HG02678 (cell line): Measurements from ENCODE around the gene NR6A1.

Experiments used
- ATAC-seq: cut with Tn5 transposase; IDR thresholded peaks from one replicate; pipeline ENCODE4 v1.9.1; 2021; ENCODE audit warnings: mild to moderate bottlenecking, moderate library complexity; ENCODE audit not compliant: unreplicated experiment

The NR6A1 gene

GRCh38 chr9:124477648-124478285, 293.3 kb downstream of the NR6A1 start:
- ATAC-seq = no peak

- ATAC-seq = no peak
Measured at GRCh38 chr9:124477211-124477647, 293.9 kb downstream of the NR6A1 start.

- ATAC-seq = no peak
Measured at GRCh38 chr9:124475868-124476690, 295.0 kb downstream of the NR6A1 start.

GRCh38 chr9:124475158-124475867, 295.8 kb downstream of the NR6A1 start:
- no peak for ATAC-seq

GRCh38 chr9:124474151-124474550, 297.0 kb downstream of the NR6A1 start:
- ATAC-seq = no peak

- no peak for ATAC-seq
Measured at GRCh38 chr9:124473310-124473709, 297.8 kb downstream of the NR6A1 start.

GRCh38 chr9:124472770-124473169, 298.3 kb downstream of the NR6A1 start:
- no peak for ATAC-seq

- no peak for ATAC-seq
Measured at GRCh38 chr9:124471761-124472160, 299.4 kb downstream of the NR6A1 start.

GRCh38 chr9:124470726-124471125, 300.4 kb downstream of the NR6A1 start:
- ATAC-seq = no peak

- ATAC-seq = no peak
Measured at GRCh38 chr9:124470306-124470705, 300.8 kb downstream of the NR6A1 start.

- no peak for ATAC-seq
Measured at GRCh38 chr9:124469011-124469832, 301.9 kb downstream of the NR6A1 start.

GRCh38 chr9:124468061-124468740, 302.9 kb downstream of the NR6A1 start:
- ATAC-seq = no peak

GRCh38 chr9:124467410-124468060, 303.6 kb downstream of the NR6A1 start:
- no peak for ATAC-seq
